Caco-2 (cell line): ENCODE measurements around the gene FAHD1. TPM values are rescaled to one million over a fixed set of nuclear protein-coding genes. Genes with fewer than 3 reads are reported as not detected.

Experiments
- BruUV-seq: library from RNA; stranded (reverse); fragments of 400-500 nt; replicated peaks from 2 replicates; lab custom pipeline; 2021; lab: Mats Ljungman, UMichigan
- CTCF ChIA-PET: fragments of 300-600 bp; sonication (Branson Sonifier 250); formaldehyde crosslinking; loops from one replicate; lab custom pipeline; 2022; ENCODE audit warnings: antibody characterized with exemption; lab: Charles Lee
- POLR2A ChIA-PET: fragments of 300-600 bp; sonication (Branson Sonifier 250); formaldehyde crosslinking; loops from one replicate; lab custom pipeline; 2022; ENCODE audit warnings: antibody characterized with exemption; lab: Charles Lee
- DNase-seq, 2 experiments: peaks; one replicate each; pipeline versions ENCODE4 v3.0.0 to v3.0.0-alpha.2; 2020 to 2022
- H3K27me3 ChIP-seq: replicated peaks from 2 replicates; pipeline ENCODE4 v1.6.0; 2011; ENCODE audit warnings: low read length; ENCODE audit not compliant: control insufficient read depth, insufficient read depth
- H3K36me3 ChIP-seq: 2 replicates; pipeline ENCODE4 v1.5.1; 2011; ENCODE audit warnings: low read length; ENCODE audit not compliant: control insufficient read depth, insufficient read depth
- H3K4me1 ChIP-seq: fragments of 250-450 bp; sonication (Bioruptor Pico); 2 replicates; pipeline ENCODE4 v1.5.1; 2020; ENCODE audit warnings: mild to moderate bottlenecking
- H3K4me3 ChIP-seq: 2 replicates; pipeline ENCODE4 v1.5.1; 2011; ENCODE audit warnings: low read depth, mild to moderate bottlenecking, control low read depth, low read length
- H3K9me3 ChIP-seq: fragments of 250-450 bp; sonication (Bioruptor Pico); 2 replicates; pipeline ENCODE4 v1.5.1; 2020; ENCODE audit warnings: mild to moderate bottlenecking, moderate library complexity
- H3K27ac Mint-ChIP-seq: one replicate; pipeline ENCODE4 v1.8.0; 2022; ENCODE audit warnings: mixed read lengths; ENCODE audit not compliant: unreplicated experiment
- H3K27me3 Mint-ChIP-seq: one replicate; pipeline ENCODE4 v1.8.0; 2022; ENCODE audit warnings: mixed read lengths; ENCODE audit not compliant: insufficient read depth, unreplicated experiment
- H3K36me3 Mint-ChIP-seq: one replicate; pipeline ENCODE4 v1.8.0; 2022; ENCODE audit warnings: mild to moderate bottlenecking, mixed read lengths; ENCODE audit not compliant: insufficient read depth, unreplicated experiment
- H3K4me1 Mint-ChIP-seq: one replicate; pipeline ENCODE4 v1.8.0; 2022; ENCODE audit warnings: low read depth, mixed read lengths; ENCODE audit not compliant: unreplicated experiment
- H3K4me3 Mint-ChIP-seq: one replicate; pipeline ENCODE4 v1.8.0; 2022; ENCODE audit warnings: mild to moderate bottlenecking, moderate library complexity, mixed read lengths; ENCODE audit not compliant: unreplicated experiment
- H3K9me3 Mint-ChIP-seq: one replicate; pipeline ENCODE4 v1.8.0; 2022; ENCODE audit warnings: mixed read lengths; ENCODE audit not compliant: unreplicated experiment
- intact Hi-C: fragments of 100-400 bp; cut with micrococcal nuclease; formaldehyde crosslinking; loops from one replicate; pipeline ENCODE4 v1.10.0; 2022; ENCODE audit not compliant: unreplicated experiment
- total RNA-seq: library from RNA; stranded (reverse); gene quantifications from 2 replicates; pipeline ENCODE4 v1.2.3, GENCODE V29; 2022
- TF ChIP-seq, protein P1 (sequence below), 2 experiments: fragments of 200-600 bp in 1 of 2; IDR thresholded peaks; 1 replicate in 1 of 2; 2 replicates in 1 of 2; pipeline versions ENCODE4 v1.5.1 to v1.8.0; 2011 to 2022; ENCODE audit warnings: antibody characterized with exemption in 1 of 2, control low read depth in 1 of 2, inconsistent platforms in 1 of 2, low read depth in 1 of 2, low read length in 1 of 2, mild to moderate bottlenecking in 1 of 2, moderate library complexity in 1 of 2; ENCODE audit not compliant: insufficient read depth in 1 of 2, severe bottlenecking in 1 of 2, unreplicated experiment in 1 of 2

Gene FAHD1
- total RNA-seq, 1 experiment from 2014 or later: 16.5 TPM

DNA sequence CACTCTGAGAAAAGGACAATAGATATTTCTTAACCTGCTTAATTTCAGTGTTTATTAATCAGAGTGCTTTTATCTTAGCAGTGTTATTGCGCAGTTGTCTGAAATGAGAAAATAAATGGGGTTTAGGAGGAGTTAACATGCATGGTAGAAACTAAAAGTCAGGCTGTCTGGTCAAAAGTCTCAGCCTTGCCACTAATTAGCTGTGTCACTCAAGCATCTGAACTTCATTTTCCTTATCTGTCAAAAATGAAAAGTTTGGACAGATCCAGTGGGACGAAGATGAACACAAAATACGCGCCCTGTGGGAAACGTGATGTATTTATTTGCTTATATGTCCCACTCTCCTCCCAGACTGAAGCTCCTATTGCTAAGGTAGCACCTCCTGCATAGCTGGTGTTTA is 51.2 kb downstream of the FAHD1 start:
- no TSS peak for BruUV-seq
- TF ChIP-seq, protein P1, sequence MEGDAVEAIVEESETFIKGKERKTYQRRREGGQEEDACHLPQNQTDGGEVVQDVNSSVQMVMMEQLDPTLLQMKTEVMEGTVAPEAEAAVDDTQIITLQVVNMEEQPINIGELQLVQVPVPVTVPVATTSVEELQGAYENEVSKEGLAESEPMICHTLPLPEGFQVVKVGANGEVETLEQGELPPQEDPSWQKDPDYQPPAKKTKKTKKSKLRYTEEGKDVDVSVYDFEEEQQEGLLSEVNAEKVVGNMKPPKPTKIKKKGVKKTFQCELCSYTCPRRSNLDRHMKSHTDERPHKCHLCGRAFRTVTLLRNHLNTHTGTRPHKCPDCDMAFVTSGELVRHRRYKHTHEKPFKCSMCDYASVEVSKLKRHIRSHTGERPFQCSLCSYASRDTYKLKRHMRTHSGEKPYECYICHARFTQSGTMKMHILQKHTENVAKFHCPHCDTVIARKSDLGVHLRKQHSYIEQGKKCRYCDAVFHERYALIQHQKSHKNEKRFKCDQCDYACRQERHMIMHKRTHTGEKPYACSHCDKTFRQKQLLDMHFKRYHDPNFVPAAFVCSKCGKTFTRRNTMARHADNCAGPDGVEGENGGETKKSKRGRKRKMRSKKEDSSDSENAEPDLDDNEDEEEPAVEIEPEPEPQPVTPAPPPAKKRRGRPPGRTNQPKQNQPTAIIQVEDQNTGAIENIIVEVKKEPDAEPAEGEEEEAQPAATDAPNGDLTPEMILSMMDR (IDR thresholded peaks at IDR 0.05; ENCODE audit: insufficient read depth in 1 of 2, low read depth in 1 of 2, low read length in 1 of 2, severe bottlenecking in 1 of 2, unreplicated experiment in 1 of 2): no peak
- Mint-ChIP-seq H3K27ac (no peak overlapping the region), H3K4me1 (no peaks in the 10 kb centered on the region), H3K4me3 (no peak overlapping the region), H3K36me3 (no peaks in the 10 kb centered on the region), H3K9me3 (no peaks in the 10 kb centered on the region), H3K27me3 (no peaks in the 10 kb centered on the region)
- no peaks in the 10 kb centered on the region; the same call in 1 of the 2 replicates for H3K27me3 ChIP-seq
- no peaks in the 10 kb centered on the region for H3K9me3 ChIP-seq
- intact Hi-C loops: no loop called here
- no peak for DNase-seq
- CTCF ChIA-PET: no interaction called here
- H3K4me1 ChIP-seq: no peaks in the 10 kb centered on the region
- POLR2A ChIA-PET: no interaction called here
- H3K36me3 ChIP-seq: no peaks in the 10 kb centered on the region
- no peak overlapping the region for H3K4me3 ChIP-seq

Other genes with a start within 250 kb of the FAHD1 start
- 16.0 and 16.2 TPM in 2 replicates for gene IFT140, start 215.1 kb upstream of the FAHD1 start, total RNA-seq
- 24.7 and 27.3 TPM in 2 replicates for gene CRAMP1, start 214.8 kb upstream of the FAHD1 start, total RNA-seq
- gene JPT2, start 148.9 kb upstream of the FAHD1 start, total RNA-seq: 170 and 178 TPM in 2 replicates
- 60.5 and 74.9 TPM in 2 replicates for gene MAPK8IP3, start 121.0 kb upstream of the FAHD1 start, total RNA-seq
- 5.8 and 7.0 TPM in 2 replicates for gene NME3, start 55.7 kb upstream of the FAHD1 start, total RNA-seq
- gene EME2, start 54.4 kb upstream of the FAHD1 start, total RNA-seq: 24.1 and 26.7 TPM in 2 replicates
- gene MRPS34, start 54.1 kb upstream of the FAHD1 start, total RNA-seq: 105 and 109 TPM in 2 replicates
- 26.0 and 28.0 TPM in 2 replicates for gene SPSB3, start 44.6 kb upstream of the FAHD1 start, total RNA-seq
- 61.9 and 65.3 TPM in 2 replicates for gene NUBP2, start 44.2 kb upstream of the FAHD1 start, total RNA-seq
- not detected in 2 replicates for gene IGFALS, start 33.5 kb upstream of the FAHD1 start, total RNA-seq
- gene HAGH, start 381 bp upstream of the FAHD1 start, total RNA-seq: 39.9 and 48.1 TPM in 2 replicates
- gene MEIOB, start 45.0 kb downstream of the FAHD1 start, total RNA-seq: not detected in 2 replicates
- not detected in 2 replicates for gene HS3ST6, start 91.2 kb downstream of the FAHD1 start, total RNA-seq
- gene MSRB1, start 116.0 kb downstream of the FAHD1 start, total RNA-seq: 27.6 and 30.5 TPM in 2 replicates
- not detected in 2 replicates for gene RPL3L, start 127.5 kb downstream of the FAHD1 start, total RNA-seq
- gene NDUFB10, start 132.3 kb downstream of the FAHD1 start, total RNA-seq: 128 and 132 TPM in 2 replicates
- gene RPS2, start 137.6 kb downstream of the FAHD1 start, total RNA-seq: 2,961 and 3,006 TPM in 2 replicates
- gene RNF151, start 139.7 kb downstream of the FAHD1 start, total RNA-seq: not detected in 2 replicates
- gene TBL3, start 144.8 kb downstream of the FAHD1 start, total RNA-seq: 34.7 and 36.6 TPM in 2 replicates
- 0.35 and 1.1 TPM in 2 replicates for gene NOXO1, start 154.3 kb downstream of the FAHD1 start, total RNA-seq
- 57.3 and 57.4 TPM in 2 replicates for gene GFER, start 157.0 kb downstream of the FAHD1 start, total RNA-seq
- 2.9 and 3.3 TPM in 2 replicates for gene SYNGR3, start 162.8 kb downstream of the FAHD1 start, total RNA-seq
- gene ZNF598, start 182.6 kb downstream of the FAHD1 start, total RNA-seq: 43.7 and 50.4 TPM in 2 replicates
- 6.1 and 8.8 TPM in 2 replicates for gene NPW, start 192.6 kb downstream of the FAHD1 start, total RNA-seq
- gene NHERF2, start 199.7 kb downstream of the FAHD1 start, total RNA-seq: 21.8 and 26.6 TPM in 2 replicates
- 34.3 and 38.6 TPM in 2 replicates for gene NTHL1, start 220.6 kb downstream of the FAHD1 start, total RNA-seq
- gene TSC2, start 220.8 kb downstream of the FAHD1 start, total RNA-seq: 109 and 112 TPM in 2 replicates